HepG2 (cell line): ENCODE data around the gene HEBP1. TPM values are rescaled to one million over a fixed set of nuclear protein-coding genes. Genes with fewer than 3 reads are reported as not detected.

Experiments
- ARID2 ChIP-seq: sonication (generic); formaldehyde crosslinking; IDR thresholded peaks from 2 replicates; pipeline ENCODE4 v1.8.1; 2022; ENCODE audit warnings: mild to moderate bottlenecking, missing genetic modification reagents, borderline replicate concordance
- ARNT2 ChIP-seq: sonication (generic); formaldehyde crosslinking; IDR thresholded peaks from 2 replicates; pipeline ENCODE4 v1.8.0; 2022; ENCODE audit warnings: mild to moderate bottlenecking, low read depth, missing genetic modification reagents, moderate library complexity
- CBX2 ChIP-seq, 2 experiments: fragments of 200-600 bp in 1 of 2; sonication (generic); formaldehyde crosslinking in 1 of 2; IDR thresholded peaks; 2 replicates each; pipeline versions ENCODE4 v1.7.0 to v1.8.1; 2018 to 2022; ENCODE audit warnings: low read depth in 2 of 2, low read length in 1 of 2, mild to moderate bottlenecking in 1 of 2, missing genetic modification reagents in 1 of 2
- ETV6 ChIP-seq: sonication (generic); formaldehyde crosslinking; conservative IDR thresholded peaks from 2 replicates; pipeline ENCODE4 v1.4.0; 2020; ENCODE audit warnings: missing genetic modification reagents
- HDAC6 ChIP-seq: fragments of 200-600 bp; sonication (generic); IDR thresholded peaks from 2 replicates; pipeline ENCODE4 v1.7.0; 2017; ENCODE audit warnings: mild to moderate bottlenecking, antibody characterized with exemption, low read length, low read depth
- MTF2 ChIP-seq: sonication (generic); formaldehyde crosslinking; IDR thresholded peaks from 2 replicates; pipeline ENCODE4 v1.5.0; 2020; ENCODE audit warnings: missing genetic modification reagents, borderline replicate concordance
- MXI1 ChIP-seq: IDR thresholded peaks from 3 replicates; pipeline ENCODE4 v1.6.1; 2012; ENCODE audit warnings: low read depth, low read length, inconsistent platforms, borderline replicate concordance
- NCOA1 ChIP-seq: sonication (generic); formaldehyde crosslinking; IDR thresholded peaks from 2 replicates; pipeline ENCODE4 v1.9.0; 2021; ENCODE audit warnings: missing genetic modification reagents
- POGZ ChIP-seq: sonication (generic); formaldehyde crosslinking; IDR thresholded peaks from 2 replicates; pipeline ENCODE4 v1.4.0; 2020; ENCODE audit warnings: mild to moderate bottlenecking, missing genetic modification reagents
- POLR2G ChIP-seq: fragments of 200-400 bp; formaldehyde crosslinking; IDR thresholded peaks from 2 replicates; pipeline ENCODE4 v1.6.1; 2018; ENCODE audit warnings: mild to moderate bottlenecking, low read depth, low read length, moderate library complexity
- RBFOX2 ChIP-seq: fragments of 200-400 bp; formaldehyde crosslinking; IDR thresholded peaks from 2 replicates; pipeline ENCODE4 v1.6.1; 2017; ENCODE audit warnings: low read depth, mild to moderate bottlenecking, low read length
- SPEN ChIP-seq: sonication (generic); formaldehyde crosslinking; IDR thresholded peaks from 2 replicates; pipeline ENCODE4 v1.5.1; 2020; ENCODE audit warnings: low read depth, mild to moderate bottlenecking, missing genetic modification reagents
- ZFX ChIP-seq: sonication (generic); formaldehyde crosslinking; IDR thresholded peaks from 2 replicates; pipeline ENCODE4 v1.4.0; 2020; ENCODE audit warnings: mild to moderate bottlenecking, low read depth, missing genetic modification reagents, moderate library complexity
- ZNF225 ChIP-seq: sonication (generic); formaldehyde crosslinking; IDR thresholded peaks from 2 replicates; pipeline ENCODE4 v1.4.0; 2020; ENCODE audit warnings: mild to moderate bottlenecking, missing genetic modification reagents
- ZNF350 ChIP-seq: sonication (generic); formaldehyde crosslinking; IDR thresholded peaks from 2 replicates; pipeline ENCODE4 v1.4.0; 2020; ENCODE audit warnings: mild to moderate bottlenecking, low read depth, missing genetic modification reagents, borderline replicate concordance
- ZNF451 ChIP-seq: sonication (generic); formaldehyde crosslinking; IDR thresholded peaks from 2 replicates; pipeline ENCODE4 v1.5.0; 2020; ENCODE audit warnings: mild to moderate bottlenecking, missing genetic modification reagents
- ZNF501 ChIP-seq: sonication (generic); formaldehyde crosslinking; IDR thresholded peaks from 2 replicates; pipeline ENCODE4 v1.5.1; 2020; ENCODE audit warnings: mild to moderate bottlenecking, moderate library complexity, missing genetic modification reagents
- ZNF556 ChIP-seq: sonication (generic); formaldehyde crosslinking; IDR thresholded peaks from 2 replicates; pipeline ENCODE4 v1.4.0; 2020; ENCODE audit warnings: mild to moderate bottlenecking, missing genetic modification reagents, borderline replicate concordance
- ZNF616 ChIP-seq: sonication (generic); formaldehyde crosslinking; IDR thresholded peaks from 2 replicates; pipeline ENCODE4 v1.5.0; 2020; ENCODE audit warnings: low read depth, mild to moderate bottlenecking, missing genetic modification reagents
- ZNF672 ChIP-seq: sonication (generic); formaldehyde crosslinking; IDR thresholded peaks from 2 replicates; pipeline ENCODE4 v1.8.1; 2022; ENCODE audit warnings: missing genetic modification reagents
- ZNF777 ChIP-seq: sonication (generic); formaldehyde crosslinking; IDR thresholded peaks from 2 replicates; pipeline ENCODE4 v1.4.0; 2020; ENCODE audit warnings: missing genetic modification reagents
- ZNF788 ChIP-seq: sonication (generic); formaldehyde crosslinking; IDR thresholded peaks from 2 replicates; pipeline ENCODE4 v1.5.0; 2020; ENCODE audit warnings: mild to moderate bottlenecking, missing genetic modification reagents, borderline replicate concordance
- polyA plus RNA-seq, 8 experiments: library from polyadenylated mRNA; depleted of rRNA in 3 of 8; stranded (reverse) in 7 of 8; unstranded in 1 of 8; fragments of >200 nt; fragmentation: Illumina TruSeq in 4 of 8; extraction: Trizol in 4 of 8; gene quantifications; 2 replicates each; pipeline versions ENCODE4 v1.2.1 to v1.2.3, GENCODE V29; 2011 to 2016; ENCODE audit warnings: low read depth in 4 of 8, missing spikeins in 1 of 8, mixed read lengths in 1 of 8; ENCODE audit not compliant: insufficient read depth in 1 of 8
- total RNA-seq, 5 experiments: library from RNA; depleted of rRNA; stranded (reverse); fragments of >200 nt; fragmentation: Illumina TruSeq; extraction: Trizol; gene quantifications; 2 replicates each; pipeline ENCODE4 v1.2.3, GENCODE V29; 2016; ENCODE audit warnings: low read depth in 1 of 5
- TF ChIP-seq, protein P1 (sequence below): sonication (generic); formaldehyde crosslinking; IDR thresholded peaks from 2 replicates; pipeline ENCODE4 v1.4.0; 2020; ENCODE audit warnings: missing genetic modification reagents
- TF ChIP-seq, protein P2 (sequence below): sonication (generic); formaldehyde crosslinking; IDR thresholded peaks from 2 replicates; pipeline ENCODE4 v1.9.0; 2021; ENCODE audit warnings: missing genetic modification reagents, borderline replicate concordance
- TF ChIP-seq, protein P3 (sequence below): sonication (generic); formaldehyde crosslinking; conservative IDR thresholded peaks from 2 replicates; pipeline ENCODE4 v1.8.0; 2022; ENCODE audit warnings: mild to moderate bottlenecking, moderate library complexity, missing genetic modification reagents

Gene HEBP1
- total and polyA plus RNA-seq, 2 of the 13 experiments (the other 11 are each of a cell fraction or from before 2014, with no cell fraction given), result 7.8 to 9.4 TPM

DNA sequence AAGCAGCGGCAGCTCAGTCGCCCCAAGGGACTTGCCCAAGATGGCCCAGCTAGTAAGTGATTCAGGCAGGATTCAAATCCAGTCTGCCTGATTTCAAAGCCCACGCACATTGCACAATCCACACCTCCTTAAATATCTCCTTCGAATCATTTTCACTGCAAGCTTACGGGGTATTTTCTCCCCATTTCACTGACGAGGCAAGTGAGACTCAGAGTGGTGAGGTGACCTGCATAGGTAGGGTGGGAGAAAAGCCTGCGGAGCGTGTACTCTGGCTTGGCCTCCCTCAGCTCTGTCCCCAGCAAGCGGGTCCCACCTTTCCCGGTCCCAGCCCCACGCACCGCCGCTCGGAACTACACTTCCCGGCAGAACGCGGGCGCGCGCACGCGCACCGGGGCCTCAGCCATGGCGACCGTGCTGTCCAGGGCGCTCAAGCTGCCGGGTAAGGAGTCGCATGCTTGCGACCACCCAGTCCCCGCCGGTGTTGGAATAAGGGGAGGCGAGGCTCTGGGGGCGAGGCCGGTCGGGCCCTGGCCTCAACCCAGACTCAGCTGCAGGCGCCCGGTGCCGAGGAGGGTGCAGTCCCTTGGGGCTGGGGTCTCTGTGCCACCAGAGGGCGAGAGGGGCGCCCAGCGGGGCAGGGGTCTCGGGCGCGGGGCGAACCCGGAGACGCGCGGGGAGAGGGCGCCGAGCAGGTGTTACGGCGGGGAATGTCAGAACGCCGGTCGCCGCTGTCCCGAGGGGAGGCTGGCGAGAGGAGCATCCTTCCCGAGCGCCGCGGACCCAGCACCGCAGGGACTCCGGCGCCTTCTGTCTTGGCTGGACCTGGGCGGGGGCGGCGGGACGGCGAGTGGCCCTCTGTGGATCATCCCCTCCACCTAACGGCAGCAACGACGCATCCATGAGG lies 44.2 kb upstream of the HEBP1 start, which contains the start of gene FAM234B (continued):
- TF ChIP-seq ZNF350 (CRISPR knock-in tag) (peak; percentile 66), ZNF777 (CRISPR knock-in tag) (peak; percentile 70; the same call in 1 of the 2 replicates), ZNF451 (peak; percentile 62), RBFOX2 (peak; percentile 76), MTF2 (peak; percentile 78; the same call in 1 of the 2 replicates), CBX2 (IDR thresholded peaks at IDR 0.05; ENCODE audit: low read depth, low read length) (no peak), CBX2 (CRISPR knock-in tag; IDR thresholded peaks at IDR 0.05; ENCODE audit: low read depth) (no peak), ZNF225 (CRISPR knock-in tag) (peak; percentile 30; the same call in 1 of the 2 replicates), ETV6 (CRISPR knock-in tag) (0 out of 2 replicates have a peak, but pooled peaks have one; percentile 47), ZNF788 (CRISPR knock-in tag) (peak; percentile 64; the same call in 1 of the 2 replicates), ZNF616 (CRISPR knock-in tag) (no peak), ZNF672 (CRISPR knock-in tag) (no peak), ZNF501 (CRISPR knock-in tag) (peak; percentile 49; the same call in 1 of the 2 replicates), HDAC6 (no peak), ARID2 (CRISPR knock-in tag) (no peak; the same call in 1 of the 2 replicates), MXI1 (peak; percentile 33; the same call in 1 of the 3 replicates), SPEN (CRISPR knock-in tag) (peak; percentile 51), POLR2G (peak; percentile 72), ARNT2 (CRISPR knock-in tag) (peak; percentile 70; the same call in 1 of the 2 replicates), ZFX (peak; percentile 52; the same call in 1 of the 2 replicates), NCOA1 (0 out of 2 replicates have a peak, but pooled peaks have one; percentile 40), ZNF556 (peak; percentile 25; the same call in 1 of the 2 replicates), POGZ (peak; percentile 69; the same call in 1 of the 2 replicates)
- TF ChIP-seq, protein P1, sequence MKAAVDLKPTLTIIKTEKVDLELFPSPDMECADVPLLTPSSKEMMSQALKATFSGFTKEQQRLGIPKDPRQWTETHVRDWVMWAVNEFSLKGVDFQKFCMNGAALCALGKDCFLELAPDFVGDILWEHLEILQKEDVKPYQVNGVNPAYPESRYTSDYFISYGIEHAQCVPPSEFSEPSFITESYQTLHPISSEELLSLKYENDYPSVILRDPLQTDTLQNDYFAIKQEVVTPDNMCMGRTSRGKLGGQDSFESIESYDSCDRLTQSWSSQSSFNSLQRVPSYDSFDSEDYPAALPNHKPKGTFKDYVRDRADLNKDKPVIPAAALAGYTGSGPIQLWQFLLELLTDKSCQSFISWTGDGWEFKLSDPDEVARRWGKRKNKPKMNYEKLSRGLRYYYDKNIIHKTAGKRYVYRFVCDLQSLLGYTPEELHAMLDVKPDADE (CRISPR knock-in tag), result no peak
- TF ChIP-seq, protein P2, sequence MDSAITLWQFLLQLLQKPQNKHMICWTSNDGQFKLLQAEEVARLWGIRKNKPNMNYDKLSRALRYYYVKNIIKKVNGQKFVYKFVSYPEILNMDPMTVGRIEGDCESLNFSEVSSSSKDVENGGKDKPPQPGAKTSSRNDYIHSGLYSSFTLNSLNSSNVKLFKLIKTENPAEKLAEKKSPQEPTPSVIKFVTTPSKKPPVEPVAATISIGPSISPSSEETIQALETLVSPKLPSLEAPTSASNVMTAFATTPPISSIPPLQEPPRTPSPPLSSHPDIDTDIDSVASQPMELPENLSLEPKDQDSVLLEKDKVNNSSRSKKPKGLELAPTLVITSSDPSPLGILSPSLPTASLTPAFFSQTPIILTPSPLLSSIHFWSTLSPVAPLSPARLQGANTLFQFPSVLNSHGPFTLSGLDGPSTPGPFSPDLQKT (CRISPR knock-in tag), result no peak
- TF ChIP-seq, protein P3, sequence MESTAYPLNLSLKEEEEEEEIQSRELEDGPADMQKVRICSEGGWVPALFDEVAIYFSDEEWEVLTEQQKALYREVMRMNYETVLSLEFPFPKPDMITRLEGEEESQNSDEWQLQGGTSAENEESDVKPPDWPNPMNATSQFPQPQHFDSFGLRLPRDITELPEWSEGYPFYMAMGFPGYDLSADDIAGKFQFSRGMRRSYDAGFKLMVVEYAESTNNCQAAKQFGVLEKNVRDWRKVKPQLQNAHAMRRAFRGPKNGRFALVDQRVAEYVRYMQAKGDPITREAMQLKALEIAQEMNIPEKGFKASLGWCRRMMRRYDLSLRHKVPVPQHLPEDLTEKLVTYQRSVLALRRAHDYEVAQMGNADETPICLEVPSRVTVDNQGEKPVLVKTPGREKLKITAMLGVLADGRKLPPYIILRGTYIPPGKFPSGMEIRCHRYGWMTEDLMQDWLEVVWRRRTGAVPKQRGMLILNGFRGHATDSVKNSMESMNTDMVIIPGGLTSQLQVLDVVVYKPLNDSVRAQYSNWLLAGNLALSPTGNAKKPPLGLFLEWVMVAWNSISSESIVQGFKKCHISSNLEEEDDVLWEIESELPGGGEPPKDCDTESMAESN (CRISPR knock-in tag), result peak; percentile 79
